KMS-11 (cell line): ENCODE measurements around the gene GPR32.
"Not testable (repeated sequence)": the region's sequence is repeated elsewhere in the genome, so short reads cannot be mapped to it uniquely, and the experiment has no call there.

Source experiments
- H2AFZ ChIP-seq: fragments of 200-600 bp; sonication (generic); 2 replicates; pipeline ENCODE4 v1.6.1; 2016; ENCODE audit warnings: antibody characterized with exemption, mixed run types, low read depth
- H3K27ac ChIP-seq: fragments of 200-600 bp; sonication (generic); 2 replicates; pipeline ENCODE4 v1.6.1; 2016; ENCODE audit warnings: mild to moderate bottlenecking, mixed run types
- H3K27me3 ChIP-seq: fragments of 200-600 bp; sonication (generic); 2 replicates; pipeline ENCODE4 v1.6.1; 2017; ENCODE audit warnings: mild to moderate bottlenecking, low read depth, mixed run types, moderate library complexity; ENCODE audit not compliant: insufficient read depth
- H3K36me3 ChIP-seq: fragments of 200-600 bp; sonication (generic); 2 replicates; pipeline ENCODE4 v1.6.1; 2017; ENCODE audit warnings: mild to moderate bottlenecking, mixed run types; ENCODE audit not compliant: insufficient read depth
- H3K4me1 ChIP-seq: fragments of 200-600 bp; sonication (generic); 2 replicates; pipeline ENCODE4 v1.6.1; 2016; ENCODE audit warnings: mild to moderate bottlenecking, low read depth, mixed run types; ENCODE audit not compliant: poor library complexity, severe bottlenecking
- H3K4me2 ChIP-seq: fragments of 200-600 bp; sonication (generic); 2 replicates; pipeline ENCODE4 v1.7.0; 2016; ENCODE audit warnings: mild to moderate bottlenecking, mixed run types
- H3K4me3 ChIP-seq: fragments of 200-600 bp; sonication (generic); IDR thresholded peaks from 2 replicates; pipeline ENCODE4 v1.6.1; 2017; ENCODE audit warnings: low read depth, low read length, mixed read lengths; ENCODE audit not compliant: insufficient read depth
- H3K79me2 ChIP-seq: fragments of 200-600 bp; sonication (generic); 2 replicates; pipeline ENCODE4 v1.6.1; 2016; ENCODE audit warnings: low read depth, mixed run types; ENCODE audit not compliant: insufficient read depth
- H3K9ac ChIP-seq: fragments of 200-600 bp; sonication (generic); 2 replicates; pipeline ENCODE4 v1.6.1; 2016; ENCODE audit warnings: mild to moderate bottlenecking, mixed run types
- H4K20me1 ChIP-seq: fragments of 200-600 bp; sonication (generic); 2 replicates; pipeline ENCODE4 v1.6.1; 2016; ENCODE audit warnings: mild to moderate bottlenecking, mixed run types; ENCODE audit not compliant: insufficient read depth
- TF ChIP-seq, protein P1 (sequence below): fragments of 200-600 bp; sonication (generic); conservative IDR thresholded peaks from 2 replicates; pipeline ENCODE4 v1.6.1; 2017; ENCODE audit warnings: low read depth, mild to moderate bottlenecking, antibody characterized with exemption, low read length, moderate library complexity, mixed read lengths

Gene GPR32

DNA sequence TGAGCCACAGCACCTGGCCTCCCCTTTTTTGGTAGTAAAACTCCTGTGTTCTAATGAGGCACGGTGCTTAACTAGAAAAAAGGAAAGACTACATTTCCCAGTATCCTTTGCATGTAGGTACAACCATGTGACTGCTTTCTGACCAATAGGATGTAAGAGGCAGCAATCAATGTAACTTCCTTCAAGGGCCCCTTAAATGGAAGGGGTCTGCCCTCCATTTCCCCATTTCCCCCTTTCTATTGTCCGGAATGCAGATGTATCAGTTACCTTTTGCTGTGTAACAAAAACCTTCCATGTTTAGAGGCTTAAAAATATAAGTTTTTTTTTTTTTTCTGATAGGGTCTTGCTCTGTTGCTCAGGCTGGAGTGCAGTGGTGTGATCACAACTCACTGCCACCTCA, 2.2 kb downstream of the GPR32 start:
- Histone ChIP-seq H3K79me2 (no peaks in the 10 kb centered on the region), H3K9ac (no peak overlapping the region), H2AFZ (no peak overlapping the region), H3K27me3 (peaks cover 32% of the 10 kb centered on the region; the same call in 1 of the 2 replicates), H3K4me1 (no peaks in the 10 kb centered on the region), H3K27ac (no peak overlapping the region), H3K36me3 (no peaks in the 10 kb centered on the region), H3K4me2 (no peak overlapping the region), H3K4me3 (no peak overlapping the region), H4K20me1 (no peaks in the 10 kb centered on the region)
- TF ChIP-seq, protein P1, sequence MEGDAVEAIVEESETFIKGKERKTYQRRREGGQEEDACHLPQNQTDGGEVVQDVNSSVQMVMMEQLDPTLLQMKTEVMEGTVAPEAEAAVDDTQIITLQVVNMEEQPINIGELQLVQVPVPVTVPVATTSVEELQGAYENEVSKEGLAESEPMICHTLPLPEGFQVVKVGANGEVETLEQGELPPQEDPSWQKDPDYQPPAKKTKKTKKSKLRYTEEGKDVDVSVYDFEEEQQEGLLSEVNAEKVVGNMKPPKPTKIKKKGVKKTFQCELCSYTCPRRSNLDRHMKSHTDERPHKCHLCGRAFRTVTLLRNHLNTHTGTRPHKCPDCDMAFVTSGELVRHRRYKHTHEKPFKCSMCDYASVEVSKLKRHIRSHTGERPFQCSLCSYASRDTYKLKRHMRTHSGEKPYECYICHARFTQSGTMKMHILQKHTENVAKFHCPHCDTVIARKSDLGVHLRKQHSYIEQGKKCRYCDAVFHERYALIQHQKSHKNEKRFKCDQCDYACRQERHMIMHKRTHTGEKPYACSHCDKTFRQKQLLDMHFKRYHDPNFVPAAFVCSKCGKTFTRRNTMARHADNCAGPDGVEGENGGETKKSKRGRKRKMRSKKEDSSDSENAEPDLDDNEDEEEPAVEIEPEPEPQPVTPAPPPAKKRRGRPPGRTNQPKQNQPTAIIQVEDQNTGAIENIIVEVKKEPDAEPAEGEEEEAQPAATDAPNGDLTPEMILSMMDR = no peak

DNA sequence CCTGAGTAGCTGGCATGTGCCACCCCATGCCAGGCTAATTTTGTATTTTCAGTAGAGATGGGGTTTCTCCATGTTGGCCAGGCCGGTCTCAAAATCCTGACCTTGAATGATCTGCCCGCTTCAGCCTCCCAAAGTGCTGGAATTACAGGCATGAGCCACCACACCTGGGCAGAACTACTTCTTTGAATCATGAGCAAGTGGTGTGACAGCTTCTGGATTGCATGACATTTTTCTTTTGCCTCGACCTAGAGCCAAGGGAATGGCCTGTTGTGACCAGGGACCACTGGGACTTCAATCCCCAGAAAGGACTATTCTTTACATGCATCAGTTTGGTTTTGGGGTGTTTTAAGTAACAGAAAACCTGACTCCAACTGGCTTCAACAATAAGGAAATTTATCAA, 2.6 kb downstream of the GPR32 start:
- not testable (repeated sequence) for H3K4me2 ChIP-seq, H4K20me1 ChIP-seq, H3K4me1 ChIP-seq, H2AFZ ChIP-seq, H3K36me3 ChIP-seq, H3K79me2 ChIP-seq, H3K27ac ChIP-seq, H3K4me3 ChIP-seq, H3K9ac ChIP-seq
- H3K27me3 ChIP-seq = peaks cover 31% of the 10 kb centered on the region; the same call in 1 of the 2 replicates

DNA sequence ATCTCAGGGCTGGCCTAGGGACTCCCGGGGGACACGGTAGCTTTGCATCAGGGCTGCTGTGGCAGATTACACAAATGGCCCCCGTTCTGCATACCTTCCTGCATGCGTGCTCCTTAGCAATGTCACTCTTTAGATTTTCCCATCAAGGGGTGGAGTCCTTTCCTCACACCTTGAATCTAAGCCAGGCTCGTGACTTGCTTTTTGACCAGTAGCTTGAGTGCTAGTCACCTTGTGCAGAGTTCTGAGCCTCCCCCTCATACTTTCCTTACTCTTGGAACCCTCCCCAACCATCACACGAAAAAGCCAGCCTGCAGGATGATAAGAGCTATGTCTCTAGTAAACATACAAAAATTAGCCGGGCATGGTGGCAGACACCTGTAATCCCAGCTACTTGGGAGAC, 3.2 kb downstream of the GPR32 start:
- H3K79me2 ChIP-seq, H2AFZ ChIP-seq, H4K20me1 ChIP-seq, H3K27ac ChIP-seq, H3K4me3 ChIP-seq, H3K4me1 ChIP-seq, H3K36me3 ChIP-seq, H3K4me2 ChIP-seq, H3K9ac ChIP-seq: not testable (repeated sequence)
- peaks cover 31% of the 10 kb centered on the region; the same call in 1 of the 2 replicates for H3K27me3 ChIP-seq

DNA sequence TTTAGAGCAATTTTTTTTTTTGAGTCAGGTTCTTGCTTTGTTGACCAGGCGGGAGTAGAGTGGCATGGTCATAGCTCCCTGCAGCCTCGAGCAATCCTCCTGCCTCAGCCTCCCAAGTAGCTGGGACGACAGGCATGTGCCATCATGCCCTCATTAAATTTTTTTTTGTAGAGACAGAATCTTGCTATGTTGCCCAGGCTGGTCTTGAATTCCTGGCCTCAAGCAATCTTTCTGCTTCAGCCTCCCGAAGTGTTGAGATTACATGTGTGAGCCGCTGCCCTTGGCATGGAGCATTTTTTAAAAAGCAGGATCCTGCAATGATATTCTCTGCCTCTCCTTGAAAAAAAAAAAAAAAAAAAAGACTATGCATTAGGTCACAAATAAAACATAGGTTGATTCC, 5.9 kb downstream of the GPR32 start:
- H3K27ac ChIP-seq = no peak overlapping the region
- H3K4me2 ChIP-seq = no peak overlapping the region
- no peaks in the 10 kb centered on the region for H3K79me2 ChIP-seq
- no peaks in the 10 kb centered on the region for H4K20me1 ChIP-seq
- H3K4me3 ChIP-seq = no peak overlapping the region
- no peak overlapping the region for H3K9ac ChIP-seq
- no peaks in the 10 kb centered on the region for H3K4me1 ChIP-seq
- H3K27me3 ChIP-seq = peaks cover 56% of the 10 kb centered on the region
- H2AFZ ChIP-seq = no peak overlapping the region
- TF ChIP-seq, protein P1 = no peak
- no peaks in the 10 kb centered on the region for H3K36me3 ChIP-seq

DNA sequence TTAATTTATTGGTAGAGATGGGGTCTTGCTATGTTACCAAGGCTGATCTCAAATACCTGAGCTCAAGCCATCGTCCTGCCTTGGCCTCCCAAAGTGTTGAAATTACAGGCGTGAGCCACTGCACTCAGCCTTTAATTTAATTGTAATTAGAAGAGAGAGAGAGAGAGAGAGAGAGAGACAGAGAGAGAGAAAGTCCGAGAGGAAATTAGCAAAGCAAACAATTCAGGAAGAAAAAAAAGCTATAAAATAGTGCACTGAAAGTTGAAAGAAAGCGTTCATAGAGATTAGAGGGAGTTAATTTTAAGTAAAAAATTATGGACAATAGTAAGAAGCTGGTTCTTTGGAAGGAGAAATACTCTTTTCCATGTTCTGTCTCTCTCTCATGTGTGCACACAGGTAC, 7.0 kb downstream of the GPR32 start:
- Histone ChIP-seq H3K4me2 (no peak overlapping the region), H4K20me1 (no peaks in the 10 kb centered on the region), H3K27ac (no peak overlapping the region), H3K9ac (no peak overlapping the region), H3K36me3 (no peaks in the 10 kb centered on the region), H3K79me2 (no peaks in the 10 kb centered on the region), H3K4me3 (no peak overlapping the region), H2AFZ (no peak overlapping the region), H3K4me1 (no peaks in the 10 kb centered on the region), H3K27me3 (peaks cover 64% of the 10 kb centered on the region)
- TF ChIP-seq, protein P1 = no peak
